ENCODE results near the gene ETV2.
"Not testable (repeated sequence)": the region's sequence is repeated elsewhere in the genome, so short reads cannot be mapped to it uniquely, and the experiment has no call there.

ETV2 gene

DNA sequence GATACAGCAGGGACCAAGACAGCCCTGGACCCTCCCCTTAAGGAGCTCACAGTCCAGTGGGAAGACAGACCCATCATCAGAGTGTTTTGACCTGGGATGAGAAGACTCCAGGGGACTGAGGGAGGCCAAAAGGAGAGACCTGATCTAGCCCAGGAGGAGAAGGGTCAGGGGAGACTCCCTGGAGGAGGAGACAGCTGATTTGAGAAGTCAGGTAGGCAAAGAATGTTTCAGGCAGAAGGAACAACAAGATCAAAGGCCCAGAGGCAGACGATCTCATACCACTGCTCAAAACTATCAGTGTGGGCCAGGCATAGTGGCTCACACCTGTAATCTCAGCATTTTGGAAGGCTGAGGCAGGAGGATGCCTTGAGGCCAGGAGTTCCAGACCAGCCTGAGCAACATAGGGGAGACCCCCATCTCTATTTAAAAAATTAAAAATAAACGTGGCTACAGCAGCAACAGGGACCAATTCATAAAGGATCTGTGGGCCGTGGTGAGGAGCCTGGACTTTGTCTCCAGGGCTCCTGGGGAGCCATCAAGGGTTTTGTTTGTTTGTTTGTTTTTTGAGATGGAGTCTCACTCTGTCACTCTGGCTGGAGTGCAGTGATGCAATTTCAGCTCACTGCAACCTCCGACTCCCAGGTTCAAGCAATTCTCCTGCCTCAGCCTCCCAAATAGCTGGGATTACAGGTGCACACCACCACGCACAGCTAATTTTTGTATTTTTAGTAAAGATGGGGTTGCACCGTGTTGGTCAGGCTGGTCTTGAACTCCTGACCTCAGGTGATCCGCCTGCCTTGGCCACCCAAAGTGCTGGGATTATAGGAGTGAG, 4.4 kb downstream of the ETV2 start:
- TF ChIP-seq, protein P1, sequence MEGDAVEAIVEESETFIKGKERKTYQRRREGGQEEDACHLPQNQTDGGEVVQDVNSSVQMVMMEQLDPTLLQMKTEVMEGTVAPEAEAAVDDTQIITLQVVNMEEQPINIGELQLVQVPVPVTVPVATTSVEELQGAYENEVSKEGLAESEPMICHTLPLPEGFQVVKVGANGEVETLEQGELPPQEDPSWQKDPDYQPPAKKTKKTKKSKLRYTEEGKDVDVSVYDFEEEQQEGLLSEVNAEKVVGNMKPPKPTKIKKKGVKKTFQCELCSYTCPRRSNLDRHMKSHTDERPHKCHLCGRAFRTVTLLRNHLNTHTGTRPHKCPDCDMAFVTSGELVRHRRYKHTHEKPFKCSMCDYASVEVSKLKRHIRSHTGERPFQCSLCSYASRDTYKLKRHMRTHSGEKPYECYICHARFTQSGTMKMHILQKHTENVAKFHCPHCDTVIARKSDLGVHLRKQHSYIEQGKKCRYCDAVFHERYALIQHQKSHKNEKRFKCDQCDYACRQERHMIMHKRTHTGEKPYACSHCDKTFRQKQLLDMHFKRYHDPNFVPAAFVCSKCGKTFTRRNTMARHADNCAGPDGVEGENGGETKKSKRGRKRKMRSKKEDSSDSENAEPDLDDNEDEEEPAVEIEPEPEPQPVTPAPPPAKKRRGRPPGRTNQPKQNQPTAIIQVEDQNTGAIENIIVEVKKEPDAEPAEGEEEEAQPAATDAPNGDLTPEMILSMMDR (conservative IDR thresholded peaks at IDR 0.05; ENCODE audit: low read depth, low read length) = no peak
- Histone ChIP-seq H3K4me1 (ENCODE audit: low read depth, poor library complexity, severe bottlenecking) (peaks cover 39% of the 10 kb centered on the region), H3K27me3 (ENCODE audit: insufficient read depth, low read depth) (no peaks in the 10 kb centered on the region), H3K4me3 (IDR thresholded peaks at IDR 0.05; ENCODE audit: insufficient read depth, low read depth, low read length) (no peak overlapping the region), H3K4me2 (peak overlapping the region; percentile 95), H2AFZ (ENCODE audit: low read depth) (peak overlapping the region; percentile 67; the same call in 1 of the 2 replicates), H3K36me3 (ENCODE audit: insufficient read depth) (no peaks in the 10 kb centered on the region), H4K20me1 (ENCODE audit: insufficient read depth) (no peaks in the 10 kb centered on the region), H3K79me2 (ENCODE audit: insufficient read depth, low read depth) (peaks cover 26% of the 10 kb centered on the region), H3K27ac (no peak overlapping the region), H3K9ac (no peak overlapping the region)

DNA sequence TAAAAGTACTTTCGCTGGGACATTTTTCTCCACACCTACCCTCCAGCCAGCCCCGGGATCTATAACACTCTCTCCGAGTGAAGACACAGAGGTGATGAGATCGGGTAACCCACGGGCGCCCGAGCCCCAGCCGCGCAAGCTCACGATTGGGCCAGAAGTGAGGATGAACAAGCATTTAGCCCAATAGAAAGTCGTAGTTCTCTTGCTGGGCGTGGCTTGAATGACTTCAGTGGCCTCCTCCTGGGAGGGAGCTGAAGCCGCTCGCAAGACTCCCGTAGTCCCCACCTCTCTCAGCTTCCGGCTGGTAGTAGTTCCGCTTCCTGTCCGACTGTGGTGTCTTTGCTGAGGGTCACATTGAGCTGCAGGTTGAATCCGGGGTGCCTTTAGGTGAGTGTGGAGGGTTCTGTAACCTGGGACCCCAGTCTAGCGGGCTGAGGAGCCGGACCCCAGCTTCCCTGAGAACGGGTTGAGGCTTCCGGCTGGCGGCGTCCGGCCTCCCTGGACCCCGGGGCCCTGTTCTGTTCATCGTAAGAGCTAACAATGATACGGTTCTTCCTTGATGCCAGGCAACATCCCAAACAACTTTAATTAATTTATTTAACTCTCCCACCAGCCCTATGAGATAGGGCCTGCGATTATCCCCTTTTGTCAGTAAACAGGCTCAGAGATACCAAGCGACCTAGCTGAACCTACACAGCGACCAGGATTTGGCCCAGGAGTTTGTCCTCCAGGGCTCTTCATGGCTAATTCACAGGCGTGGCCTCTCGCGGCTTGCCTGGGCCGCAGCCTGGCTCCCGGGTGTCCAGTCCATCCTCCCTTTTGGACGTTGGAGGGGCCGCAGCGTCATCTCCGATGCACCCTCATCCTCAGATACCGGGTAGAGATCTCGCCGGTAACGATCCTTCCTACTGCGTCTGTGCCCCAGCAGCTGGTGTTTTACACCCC, 6.7 kb downstream of the ETV2 start, which contains the start of gene COX6B1:
Gene COX6B1, plus strand, starts transcription at position 307 of the 945 bp plus-strand sequence. CDS start 2,921 bp downstream, outside the sequence.
- Histone ChIP-seq H3K9ac (peak within 1 kb of the TSS; percentile 51; the same call in 1 of the 2 replicates), H3K4me1 (ENCODE audit: low read depth, poor library complexity, severe bottlenecking) (peaks cover 30% of the 10 kb centered on the region), H3K36me3 (ENCODE audit: insufficient read depth) (no peaks in the 10 kb centered on the region), H3K27me3 (ENCODE audit: insufficient read depth, low read depth) (no peaks in the 10 kb centered on the region), H3K4me2 (peak within 1 kb of the TSS; percentile 91), H2AFZ (ENCODE audit: low read depth) (peak within 1 kb of the TSS; percentile 78), H3K4me3 (IDR thresholded peaks at IDR 0.05; ENCODE audit: insufficient read depth, low read depth, low read length) (peak within 1 kb of the TSS; percentile 47), H3K79me2 (ENCODE audit: insufficient read depth, low read depth) (peaks cover 29% of the 10 kb centered on the region), H3K27ac (peak within 1 kb of the TSS; percentile 35; the same call in 1 of the 2 replicates), H4K20me1 (ENCODE audit: insufficient read depth) (no peaks in the 10 kb centered on the region)
- TF ChIP-seq, protein P1 (conservative IDR thresholded peaks at IDR 0.05; ENCODE audit: low read depth, low read length) = no peak

DNA sequence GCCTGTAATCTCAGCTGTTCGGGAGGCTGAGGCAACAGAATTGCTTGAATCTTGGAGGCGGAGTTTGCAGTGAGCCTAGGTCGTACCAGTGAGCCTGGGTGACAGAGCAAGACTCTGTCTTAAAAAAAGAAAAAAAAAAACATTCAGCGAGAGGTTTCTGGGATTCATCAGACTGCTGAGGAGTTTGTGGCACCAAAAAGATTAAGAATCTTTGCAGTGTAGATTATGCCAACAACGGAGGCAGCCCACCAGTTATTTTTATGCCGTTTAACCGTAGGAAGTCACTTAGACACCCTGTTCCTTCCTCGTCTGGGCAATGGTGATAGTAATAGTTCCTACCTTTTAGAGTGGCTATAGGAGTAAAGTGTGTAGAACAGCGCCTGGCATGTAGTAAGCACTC, 9.0 kb downstream of the ETV2 start:
- no peak overlapping the region for H3K9ac ChIP-seq

DNA sequence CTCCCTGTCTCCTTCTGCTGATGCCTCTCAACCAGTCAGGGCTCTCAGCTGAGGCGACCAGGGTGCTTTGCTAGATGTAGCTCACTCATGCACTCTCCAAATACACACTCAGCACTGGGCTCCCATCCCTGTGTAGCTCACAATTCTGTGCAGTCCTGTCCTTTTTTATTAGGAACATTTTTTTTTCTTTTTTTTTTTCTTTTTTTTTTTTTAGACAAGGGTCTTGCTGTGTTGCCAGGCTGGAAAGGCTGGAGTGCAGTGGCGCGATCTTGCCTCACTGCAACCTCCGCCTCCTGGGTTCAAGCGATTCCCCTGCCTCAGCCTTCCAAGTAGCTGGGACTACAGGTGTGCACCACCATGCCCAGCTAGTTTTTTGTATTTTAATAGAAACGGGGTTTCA, 13.3 kb downstream of the ETV2 start:
- H3K36me3 ChIP-seq (ENCODE audit: insufficient read depth); H3K9ac ChIP-seq: not testable (repeated sequence)

More for the DNA sequence above, 9.0 kb downstream of the ETV2 start:
- H3K4me2 ChIP-seq = no peak overlapping the region
- H3K4me1 ChIP-seq (ENCODE audit: low read depth, poor library complexity, severe bottlenecking) = peaks cover 25% of the 10 kb centered on the region
- no peaks in the 10 kb centered on the region for H3K27me3 ChIP-seq (ENCODE audit: insufficient read depth, low read depth)
- H3K4me3 ChIP-seq (IDR thresholded peaks at IDR 0.05; ENCODE audit: insufficient read depth, low read depth, low read length) = no peak overlapping the region
- no peak overlapping the region for H2AFZ ChIP-seq (ENCODE audit: low read depth)
- H4K20me1 ChIP-seq (ENCODE audit: insufficient read depth) = no peaks in the 10 kb centered on the region
- TF ChIP-seq, protein P1 (conservative IDR thresholded peaks at IDR 0.05; ENCODE audit: low read depth, low read length) = no peak
- no peak overlapping the region for H3K27ac ChIP-seq
- H3K36me3 ChIP-seq (ENCODE audit: insufficient read depth) = peaks cover 3% of the 10 kb centered on the region; the same call in 1 of the 2 replicates
- H3K79me2 ChIP-seq (ENCODE audit: insufficient read depth, low read depth) = peaks cover 29% of the 10 kb centered on the region

More for the DNA sequence above, 13.3 kb downstream of the ETV2 start:
- H3K4me3 ChIP-seq (IDR thresholded peaks at IDR 0.05; ENCODE audit: insufficient read depth, low read depth, low read length); H3K4me1 ChIP-seq (ENCODE audit: low read depth, poor library complexity, severe bottlenecking); H4K20me1 ChIP-seq (ENCODE audit: insufficient read depth); H3K27ac ChIP-seq; H3K27me3 ChIP-seq (ENCODE audit: insufficient read depth, low read depth); H3K4me2 ChIP-seq; H2AFZ ChIP-seq (ENCODE audit: low read depth): not testable (repeated sequence)
- peaks cover 13% of the 10 kb centered on the region for H3K79me2 ChIP-seq (ENCODE audit: insufficient read depth, low read depth)
